Activated CD8-positive, alpha-beta memory T cell treated with anti-CD3 and anti-CD28 coated beads, Interleukin-2, amount 50 U/mL, for 4 hours (primary cell): Measurements from ENCODE around the gene CYP4V2.

ENCODE experiments used
- DNase-seq: peaks from one replicate; pipeline ENCODE4 v3.0.0-alpha.2; 2020

CYP4V2 gene

DNA sequence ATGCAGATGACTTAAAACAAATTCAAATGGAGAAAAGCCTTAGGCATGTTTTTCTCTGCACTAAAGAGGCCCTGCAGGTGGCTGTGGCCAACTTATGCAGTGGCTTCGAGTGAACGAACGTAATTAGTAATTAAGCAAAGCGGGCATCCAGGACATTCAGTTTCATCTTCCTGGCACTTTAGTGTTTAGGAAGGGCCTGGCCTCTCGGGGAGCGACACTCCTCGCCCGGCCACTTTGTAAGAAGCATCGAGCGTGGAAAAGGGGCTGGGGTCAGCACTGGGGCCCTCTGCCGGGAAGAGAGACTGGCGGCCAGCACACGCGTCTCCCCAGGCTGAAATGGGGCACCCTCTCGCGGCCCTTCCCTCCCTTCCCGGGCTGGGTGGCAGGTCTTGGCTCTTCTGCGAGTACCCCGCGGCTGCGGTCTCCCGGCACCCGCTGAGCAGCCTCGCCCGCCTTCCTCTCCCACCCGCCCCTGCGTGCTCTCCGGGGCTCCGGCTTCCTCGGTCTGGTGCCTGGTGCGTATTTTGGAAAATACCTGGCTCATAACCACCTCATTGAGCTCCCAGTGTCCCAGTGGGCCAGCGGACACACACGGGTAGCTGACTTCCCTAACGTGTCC is 677 bp upstream of the CYP4V2 start:
- peak; percentile 52 for DNase-seq

- DNase-seq: no peak
Measured at GRCh38 chr4:186192066-186192612, 772 bp downstream of the CYP4V2 start.

- DNase-seq: no peak
Measured at GRCh38 chr4:186193851-186194250, 2.5 kb downstream of the CYP4V2 start.

GRCh38 chr4:186196063-186196462 is 4.7 kb downstream of the CYP4V2 start:
- DNase-seq: no peak

GRCh38 chr4:186200516-186200915 is 9.1 kb downstream of the CYP4V2 start:
- no peak for DNase-seq

DNA sequence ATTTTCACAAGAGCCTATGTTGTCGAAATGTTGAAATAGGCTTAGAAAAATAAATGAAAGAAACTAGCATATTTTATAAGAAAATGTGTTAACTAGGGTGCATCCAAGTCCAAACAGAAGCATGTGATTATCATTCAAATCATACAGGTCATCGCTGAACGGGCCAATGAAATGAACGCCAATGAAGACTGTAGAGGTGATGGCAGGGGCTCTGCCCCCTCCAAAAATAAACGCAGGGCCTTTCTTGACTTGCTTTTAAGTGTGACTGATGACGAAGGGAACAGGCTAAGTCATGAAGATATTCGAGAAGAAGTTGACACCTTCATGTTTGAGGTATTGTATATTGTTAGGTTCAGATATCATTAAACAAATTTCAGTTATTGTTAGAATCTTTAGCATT is 9.6 kb downstream of the CYP4V2 start:
- DNase-seq: no peak

- DNase-seq: peak; percentile 48
Measured at GRCh38 chr4:186201535-186202230, 10.3 kb downstream of the CYP4V2 start.

GRCh38 chr4:186202490-186203140 is 11.2 kb downstream of the CYP4V2 start:
- no peak for DNase-seq

GRCh38 chr4:186203406-186203805 is 12.0 kb downstream of the CYP4V2 start:
- no peak for DNase-seq

DNA sequence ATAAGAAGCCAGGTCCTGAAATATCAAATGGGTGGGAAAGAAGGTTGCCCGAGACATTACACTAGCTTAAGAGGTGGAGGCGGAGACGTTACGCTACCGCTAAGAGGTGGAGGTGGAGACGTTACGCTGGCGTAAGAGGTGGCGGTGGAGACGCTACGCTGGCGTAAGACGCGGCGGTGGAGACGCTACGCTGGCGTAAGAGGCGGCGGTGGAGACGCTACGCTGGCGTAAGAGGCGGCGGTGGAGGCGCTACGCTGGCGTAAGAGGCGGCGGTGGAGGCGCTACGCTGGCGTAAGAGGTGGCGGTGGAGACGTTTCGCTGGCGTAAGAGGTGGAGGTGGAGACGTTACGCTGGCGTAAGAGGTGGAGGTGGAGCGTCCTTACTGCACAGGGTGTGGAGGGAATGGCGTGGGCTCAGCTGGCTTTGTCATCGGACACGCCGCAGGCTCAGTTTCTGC is 12.8 kb downstream of the CYP4V2 start:
- no peak for DNase-seq

DNA sequence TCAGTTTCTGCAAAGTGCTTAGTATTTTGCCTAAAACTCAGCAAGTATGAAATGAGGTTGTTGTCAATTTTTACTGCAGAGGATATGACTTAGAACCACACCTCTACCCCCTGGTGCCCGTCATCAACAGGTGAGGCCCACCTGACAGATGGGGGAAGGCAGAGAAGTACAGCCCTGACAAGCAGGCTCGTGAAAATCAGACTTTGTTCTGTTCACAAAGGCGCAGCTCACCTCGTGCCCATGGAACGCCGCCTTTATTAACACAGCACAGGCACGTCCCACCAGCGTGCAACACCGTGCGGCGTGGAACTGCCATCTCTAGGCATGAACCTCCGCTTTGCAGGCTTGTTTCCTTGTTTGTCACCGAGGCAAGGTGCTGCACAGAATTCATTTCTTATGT is 13.3 kb downstream of the CYP4V2 start:
- no peak for DNase-seq

DNA sequence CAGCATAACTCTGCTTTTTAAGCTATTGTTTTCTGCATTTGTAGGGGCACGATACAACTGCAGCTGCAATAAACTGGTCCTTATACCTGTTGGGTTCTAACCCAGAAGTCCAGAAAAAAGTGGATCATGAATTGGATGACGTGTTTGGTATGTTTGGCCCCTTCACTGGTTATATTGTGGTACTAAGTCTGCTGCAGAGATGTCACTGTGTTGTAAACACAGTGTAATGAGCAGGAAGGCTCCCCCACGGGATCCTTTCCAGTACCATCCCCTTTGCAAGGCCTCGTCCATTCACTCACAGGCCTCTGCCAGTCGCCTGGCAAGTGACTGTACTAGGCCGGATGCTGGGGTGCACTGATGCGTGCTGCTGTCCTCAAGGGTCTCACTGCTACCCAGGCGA is 13.8 kb downstream of the CYP4V2 start:
- no peak for DNase-seq

GRCh38 chr4:186216465-186217024 is 25.2 kb downstream of the CYP4V2 start:
- DNase-seq: no peak

GRCh38 chr4:186217733-186218293 is 26.4 kb downstream of the CYP4V2 start:
- DNase-seq: no peak

DNA sequence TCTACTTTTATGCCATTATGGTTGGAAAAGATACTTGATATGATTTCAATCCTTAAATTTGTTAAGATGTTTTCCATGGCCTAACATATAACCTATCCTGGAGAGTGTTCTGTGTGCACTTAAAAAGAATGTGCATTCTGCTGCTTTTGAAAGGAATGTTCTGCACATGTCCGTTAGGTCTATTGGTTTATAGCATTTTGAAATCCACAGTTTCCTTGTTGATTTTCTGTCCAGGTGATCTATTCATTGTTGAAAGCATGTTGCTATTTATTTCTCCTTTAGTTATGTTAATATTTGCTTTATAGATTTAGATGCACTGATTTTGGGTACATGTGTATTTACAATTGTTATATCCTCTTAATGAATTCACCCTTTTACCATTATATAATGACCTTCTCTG is 30.3 kb downstream of the CYP4V2 start:
- DNase-seq: no peak

- DNase-seq: no peak
Measured at GRCh38 chr4:186225848-186226247, 34.5 kb downstream of the CYP4V2 start.

DNA sequence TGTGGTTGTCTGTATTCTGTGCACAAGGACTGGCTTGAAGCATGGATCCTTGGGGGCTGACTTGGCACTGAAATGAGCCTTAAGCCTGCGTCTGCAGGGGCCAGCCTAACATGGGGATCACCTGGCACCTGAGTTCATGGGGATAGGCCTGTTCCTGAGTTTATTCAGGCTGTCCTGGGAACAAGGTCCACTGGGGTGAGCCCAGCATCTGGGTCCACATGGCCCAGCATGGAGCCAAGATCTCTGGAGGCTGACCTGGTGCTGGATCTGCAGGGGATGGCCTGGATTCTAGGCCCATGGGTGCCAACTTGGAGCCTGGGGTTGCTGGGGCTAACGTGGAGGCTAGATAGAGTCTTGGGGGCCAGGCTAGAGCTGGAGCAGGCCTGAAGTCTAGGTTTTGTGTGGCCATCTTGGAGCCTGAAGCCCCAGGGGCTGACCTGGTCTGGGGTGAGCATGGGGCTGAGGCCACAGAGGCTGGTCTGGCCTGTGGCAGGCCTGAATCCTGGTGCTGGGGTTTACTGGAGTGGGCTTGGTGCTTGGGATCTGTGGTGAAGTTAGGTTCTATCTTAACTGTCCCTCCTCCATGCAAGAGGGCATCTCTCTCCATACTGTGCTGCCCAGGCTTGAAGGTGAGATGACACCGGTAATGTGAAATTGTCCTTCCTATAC is 35.3 kb downstream of the CYP4V2 start:
- DNase-seq: no peak

GRCh38 chr4:186227221-186227620 is 35.9 kb downstream of the CYP4V2 start, which contains the start of gene KLKB1:
Gene KLKB1 (plus strand): TSS chr4:186227507. CDS start chr4:186228196, 689 bp downstream.
- DNase-seq: no peak

DNA sequence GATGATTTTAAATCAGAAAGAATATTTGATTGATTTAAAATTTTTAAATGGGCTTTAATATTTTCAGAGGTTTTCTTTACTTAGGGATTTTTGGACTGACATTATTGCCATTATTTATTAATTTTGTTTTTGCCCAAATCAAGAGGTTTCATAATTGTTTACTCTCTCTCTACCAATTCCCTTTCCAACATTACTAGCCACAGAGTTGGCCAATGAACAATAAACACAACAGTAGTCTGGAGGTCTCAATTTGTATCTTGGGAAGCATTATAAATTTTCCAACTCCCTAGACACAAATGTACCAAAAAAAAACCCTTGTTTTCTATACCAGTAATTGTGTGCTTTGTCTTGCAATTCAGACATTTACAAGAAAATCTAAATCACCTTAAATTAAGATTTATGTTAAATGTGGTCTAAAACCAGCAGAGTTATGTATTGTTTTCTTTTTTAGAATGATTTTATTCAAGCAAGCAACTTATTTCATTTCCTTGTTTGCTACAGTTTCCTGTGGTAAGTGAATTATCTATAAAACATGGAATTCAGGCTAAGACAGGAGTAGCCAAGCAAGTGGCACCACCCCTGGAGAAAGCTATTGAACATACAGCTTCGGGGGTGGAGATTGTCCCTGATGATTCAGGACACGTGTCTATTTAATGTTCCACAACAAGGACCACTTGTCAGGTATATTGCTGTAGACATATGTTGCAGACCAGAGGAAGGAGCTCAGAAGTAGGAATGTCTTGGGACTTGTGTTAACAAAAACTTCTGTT is 36.6 kb downstream of the CYP4V2 start:
- DNase-seq: no peak

GRCh38 chr4:186228514-186228894 is 37.1 kb downstream of the CYP4V2 start:
- DNase-seq: no peak

DNA sequence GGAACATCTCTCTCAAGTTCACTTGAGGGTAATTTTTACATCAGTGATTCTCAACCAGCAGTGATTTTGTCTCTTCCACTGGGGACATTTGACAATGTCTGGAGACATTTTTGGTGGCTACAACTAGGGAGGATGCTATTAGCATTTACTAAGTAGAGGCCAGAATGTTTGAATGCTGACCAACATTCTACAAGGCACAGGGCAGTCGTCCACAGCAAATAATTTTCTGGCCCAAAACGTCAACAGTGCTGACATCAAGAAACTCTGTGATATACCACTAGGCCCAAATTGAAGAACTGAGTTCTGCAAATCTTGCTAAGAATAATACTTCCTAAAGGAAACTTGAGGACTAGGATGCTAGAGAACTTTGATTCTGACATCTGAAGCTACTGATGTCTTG is 43.0 kb downstream of the CYP4V2 start:
- DNase-seq: no peak

GRCh38 chr4:186236126-186236525 is 44.8 kb downstream of the CYP4V2 start:
- DNase-seq: no peak
